AG09309 (cell line): ENCODE data around the gene EIF4E.

ENCODE experiments used
- DNase-seq: peaks from one replicate; pipeline ENCODE4 v3.0.0-alpha.2; 2010; ENCODE audit warnings: low read depth
- H3K4me3 ChIP-seq: 2 replicates; pipeline ENCODE4 v1.5.1; 2011; ENCODE audit warnings: mild to moderate bottlenecking, low read depth, low read length, moderate library complexity; ENCODE audit not compliant: control insufficient read depth
- CTCF ChIP-seq: IDR thresholded peaks from 2 replicates; pipeline ENCODE4 v1.5.1; 2011; ENCODE audit warnings: mild to moderate bottlenecking, low read depth, low read length, inconsistent platforms; ENCODE audit not compliant: insufficient read depth, control insufficient read depth; ENCODE audit errors: missing control alignments

EIF4E gene, protein sequence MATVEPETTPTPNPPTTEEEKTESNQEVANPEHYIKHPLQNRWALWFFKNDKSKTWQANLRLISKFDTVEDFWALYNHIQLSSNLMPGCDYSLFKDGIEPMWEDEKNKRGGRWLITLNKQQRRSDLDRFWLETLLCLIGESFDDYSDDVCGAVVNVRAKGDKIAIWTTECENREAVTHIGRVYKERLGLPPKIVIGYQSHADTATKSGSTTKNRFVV

DNA sequence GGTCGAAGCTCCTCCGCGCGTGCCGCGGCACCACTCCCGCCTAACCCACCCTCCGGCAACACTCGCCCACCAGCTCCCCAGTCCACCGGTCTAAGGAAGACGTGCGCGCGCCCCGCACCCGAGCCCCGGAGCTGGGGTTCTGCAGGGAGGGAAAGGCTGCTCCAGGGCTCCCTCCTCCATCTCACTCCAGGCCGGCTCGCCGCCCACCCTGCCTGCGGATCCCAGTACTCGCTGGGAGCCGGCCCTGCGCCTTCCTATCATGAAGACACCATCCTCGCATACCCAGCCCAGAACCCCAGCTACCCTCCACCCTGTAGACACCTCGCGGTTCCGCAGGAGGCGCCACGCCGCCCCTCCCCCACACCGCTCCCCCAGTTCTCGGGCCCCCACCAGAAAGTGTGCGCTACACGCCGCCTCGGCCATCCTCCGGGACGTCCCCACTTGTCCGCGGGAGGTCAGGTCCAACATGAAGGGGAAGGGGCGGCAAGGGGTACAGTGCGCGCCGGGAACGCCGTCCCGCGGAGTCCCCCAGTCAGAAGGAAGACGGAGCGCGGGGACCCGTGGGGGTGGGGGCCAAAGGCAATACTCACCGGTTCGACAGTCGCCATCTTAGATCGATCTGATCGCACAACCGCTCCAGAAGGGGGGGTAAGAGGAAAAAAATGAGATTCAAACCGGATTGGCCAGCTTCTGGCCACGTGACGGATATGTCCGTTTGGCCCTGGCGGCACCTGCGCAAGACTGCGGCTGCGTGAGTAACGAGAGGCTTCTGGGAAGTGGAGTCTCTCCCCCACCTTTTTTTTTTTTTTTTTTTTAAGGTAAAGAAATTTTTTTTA, at the start of gene EIF4E:
Gene EIF4E, minus strand, starts transcription at position 629 of the 836 bp plus-strand sequence. Its CDS starts 21 bp downstream, at position 608.
- DNase-seq, result peak; percentile 97
- peak within 1 kb of the TSS; percentile 94 for H3K4me3 ChIP-seq
- TF ChIP-seq CTCF, result peak; percentile 12

GRCh38 chr4:98977557-98977956, 48.6 kb upstream of the EIF4E start:
- H3K4me3 ChIP-seq, result no peak overlapping the region
- DNase-seq, result no peak
- no peak for TF ChIP-seq CTCF

- no peak for TF ChIP-seq CTCF
- DNase-seq, result no peak
- H3K4me3 ChIP-seq, result no peak overlapping the region
These were observed 47.8 kb upstream of the EIF4E start for GRCh38 chr4:98976716-98977115.

GRCh38 chr4:98969878-98970785, 41.2 kb upstream of the EIF4E start:
- no peak for TF ChIP-seq CTCF
- H3K4me3 ChIP-seq, result no peak overlapping the region
- no peak for DNase-seq

DNA sequence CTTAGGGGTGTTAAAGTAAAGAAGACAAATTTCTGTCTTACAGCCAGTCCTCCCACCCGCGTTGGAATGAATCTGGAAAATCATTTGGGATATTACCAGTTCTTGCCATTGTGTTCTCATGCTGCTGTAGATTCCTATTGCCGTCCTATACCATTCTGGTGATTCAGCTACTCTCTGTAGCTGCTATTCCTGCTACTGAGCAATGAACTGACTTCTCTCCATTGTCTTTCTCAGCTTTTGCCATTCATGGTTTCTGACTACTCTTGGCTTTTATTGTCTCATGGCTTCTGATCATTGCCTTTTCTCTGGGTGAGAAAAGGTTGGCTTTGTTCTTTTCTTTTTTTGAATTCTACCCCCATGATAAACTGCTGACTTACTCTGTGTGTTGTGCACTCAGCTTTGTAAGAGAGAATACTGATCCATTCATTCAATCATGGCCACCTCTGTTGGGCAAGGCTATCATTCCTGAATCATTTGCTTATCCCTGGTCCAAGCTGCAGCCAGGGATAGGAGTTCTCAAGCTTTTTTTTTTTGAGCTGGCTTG, 38.9 kb upstream of the EIF4E start:
- H3K4me3 ChIP-seq, result no peak overlapping the region
- DNase-seq, result no peak
- TF ChIP-seq CTCF, result no peak

GRCh38 chr4:98966926-98967325, 38.0 kb upstream of the EIF4E start:
- DNase-seq, result no peak
- TF ChIP-seq CTCF, result no peak
- no peak overlapping the region for H3K4me3 ChIP-seq
